ENCODE results near the gene NEK7.
"Not testable (repeated sequence)": the region's sequence is repeated elsewhere in the genome, so short reads cannot be mapped to it uniquely, and the experiment has no call there.

The NEK7 gene

GRCh38 chr1:198123133-198123532, 33.7 kb upstream of the NEK7 start:
- H3K36me3 ChIP-seq (ENCODE audit: control insufficient read depth, insufficient read depth, low read length), result no peaks in the 10 kb centered on the region
- no peaks in the 10 kb centered on the region for H3K4me1 ChIP-seq (ENCODE audit: control insufficient read depth, insufficient read depth, low read length)
- no peaks in the 10 kb centered on the region for H3K27me3 ChIP-seq (ENCODE audit: control insufficient read depth, insufficient read depth, low read length)
- no peak overlapping the region for H3K4me3 ChIP-seq (ENCODE audit: low read depth, low read length)
- no peak overlapping the region for H3K9ac ChIP-seq (ENCODE audit: low read depth, low read length)
- H3K9me3 ChIP-seq (ENCODE audit: control insufficient read depth, insufficient read depth, low read length), result no peaks in the 10 kb centered on the region

DNA sequence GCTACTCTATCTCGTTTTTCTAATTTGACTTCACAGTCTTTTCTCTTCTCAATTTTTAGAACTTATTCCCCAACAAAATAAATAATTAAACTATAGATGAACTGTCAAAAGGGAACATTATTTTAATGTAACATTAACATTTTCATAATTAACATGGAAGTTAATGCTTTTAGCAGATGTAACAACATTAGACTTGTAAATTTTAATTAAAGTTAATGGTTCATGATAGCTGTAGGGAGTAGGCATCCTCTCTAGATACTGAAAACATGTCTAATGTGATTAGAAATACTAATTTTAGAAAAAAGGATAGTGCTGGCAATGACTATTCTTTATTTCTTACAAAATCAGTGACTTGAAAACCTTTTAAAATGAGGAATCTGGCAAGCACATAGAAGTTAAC, 32.1 kb upstream of the NEK7 start:
- Histone ChIP-seq H3K4me3 (ENCODE audit: low read depth, low read length) (no peak overlapping the region), H3K4me1 (ENCODE audit: control insufficient read depth, insufficient read depth, low read length) (no peaks in the 10 kb centered on the region), H3K27me3 (ENCODE audit: control insufficient read depth, insufficient read depth, low read length) (no peaks in the 10 kb centered on the region), H3K36me3 (ENCODE audit: control insufficient read depth, insufficient read depth, low read length) (no peaks in the 10 kb centered on the region), H3K9ac (ENCODE audit: low read depth, low read length) (no peak overlapping the region), H3K9me3 (ENCODE audit: control insufficient read depth, insufficient read depth, low read length) (no peaks in the 10 kb centered on the region)

DNA sequence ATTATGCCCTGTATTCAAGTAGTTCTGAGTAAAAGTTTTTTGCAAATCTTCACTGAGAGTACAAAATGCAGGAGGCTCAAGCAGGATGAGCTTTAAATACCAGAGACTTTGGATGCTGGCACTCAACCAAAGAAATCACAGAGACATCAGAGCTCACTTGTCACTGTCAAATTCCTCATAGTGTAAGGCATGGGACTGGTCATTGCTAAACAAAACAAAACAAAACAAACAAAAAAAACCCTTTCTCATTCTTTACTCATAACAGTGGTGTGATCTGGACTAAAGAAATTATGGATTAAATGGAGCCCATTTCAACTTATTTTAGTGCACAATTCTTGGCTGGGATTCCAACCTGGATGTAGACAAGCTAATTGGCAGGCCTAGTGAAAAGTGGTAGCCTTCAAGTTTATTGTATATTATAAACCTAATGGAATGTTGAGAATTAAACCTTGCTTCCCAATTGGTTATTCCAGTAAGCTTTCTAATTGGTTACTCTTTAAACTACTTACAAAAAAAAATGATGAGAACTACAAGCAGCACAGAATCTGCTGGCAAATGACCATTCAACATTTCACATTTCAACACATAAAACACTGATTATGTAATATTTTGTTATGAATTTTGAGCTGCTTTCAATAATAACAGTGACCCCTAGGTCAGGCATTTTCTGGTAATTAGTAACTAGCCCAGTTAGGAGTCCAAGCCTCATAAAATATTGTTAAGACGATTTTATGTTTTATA, 30.6 kb upstream of the NEK7 start:
- no peak overlapping the region for H3K4me3 ChIP-seq (ENCODE audit: low read depth, low read length)
- H3K36me3 ChIP-seq (ENCODE audit: control insufficient read depth, insufficient read depth, low read length), result no peaks in the 10 kb centered on the region
- H3K9ac ChIP-seq (ENCODE audit: low read depth, low read length), result no peak overlapping the region
- no peaks in the 10 kb centered on the region for H3K9me3 ChIP-seq (ENCODE audit: control insufficient read depth, insufficient read depth, low read length)
- H3K27me3 ChIP-seq (ENCODE audit: control insufficient read depth, insufficient read depth, low read length), result no peaks in the 10 kb centered on the region
- H3K4me1 ChIP-seq (ENCODE audit: control insufficient read depth, insufficient read depth, low read length), result no peaks in the 10 kb centered on the region

DNA sequence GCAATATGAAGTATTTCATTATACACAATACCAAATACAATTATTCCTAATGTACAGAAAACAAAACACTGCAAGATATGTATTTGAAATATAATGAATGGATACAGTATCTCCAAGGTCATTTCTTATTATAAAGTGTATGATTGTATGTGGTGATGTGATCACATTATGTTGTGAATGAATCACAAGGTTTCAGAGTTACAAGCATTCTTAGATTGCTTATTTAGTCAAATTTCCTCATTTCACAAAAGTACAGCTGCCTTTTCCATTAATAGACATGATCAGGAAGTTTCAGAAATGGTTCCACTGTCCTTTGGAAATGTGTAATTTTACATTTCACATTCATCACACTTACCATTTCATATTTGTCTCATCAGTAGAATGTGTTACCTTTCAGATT, 28.3 kb upstream of the NEK7 start:
- H3K4me3 ChIP-seq (ENCODE audit: low read depth, low read length), result no peak overlapping the region
- no peaks in the 10 kb centered on the region for H3K4me1 ChIP-seq (ENCODE audit: control insufficient read depth, insufficient read depth, low read length)
- no peaks in the 10 kb centered on the region for H3K27me3 ChIP-seq (ENCODE audit: control insufficient read depth, insufficient read depth, low read length)
- no peaks in the 10 kb centered on the region for H3K9me3 ChIP-seq (ENCODE audit: control insufficient read depth, insufficient read depth, low read length)
- no peak overlapping the region for H3K9ac ChIP-seq (ENCODE audit: low read depth, low read length)
- no peaks in the 10 kb centered on the region for H3K36me3 ChIP-seq (ENCODE audit: control insufficient read depth, insufficient read depth, low read length)

DNA sequence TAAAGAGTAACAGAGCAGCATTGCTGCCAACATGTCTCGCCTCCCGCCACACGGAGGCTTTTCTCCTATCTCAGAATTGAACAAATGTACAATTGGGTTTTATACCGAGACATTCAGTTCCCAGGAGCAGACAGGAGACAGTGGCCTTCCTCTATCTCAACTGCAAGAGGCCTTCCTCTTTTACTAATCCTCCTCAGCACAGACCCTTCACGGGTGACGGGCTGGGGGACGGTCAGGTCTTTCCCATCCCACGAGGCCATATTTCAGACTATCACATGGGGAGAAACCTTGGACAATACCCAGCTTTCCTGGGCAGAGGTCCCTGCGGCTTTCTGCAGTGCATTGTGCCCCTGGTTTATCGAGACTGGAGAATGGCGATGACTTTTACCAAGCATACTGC, 26.7 kb upstream of the NEK7 start:
- not testable (repeated sequence) for H3K4me1 ChIP-seq (ENCODE audit: control insufficient read depth, insufficient read depth, low read length); H3K9ac ChIP-seq (ENCODE audit: low read depth, low read length); H3K4me3 ChIP-seq (ENCODE audit: low read depth, low read length); H3K9me3 ChIP-seq (ENCODE audit: control insufficient read depth, insufficient read depth, low read length); H3K27me3 ChIP-seq (ENCODE audit: control insufficient read depth, insufficient read depth, low read length); H3K36me3 ChIP-seq (ENCODE audit: control insufficient read depth, insufficient read depth, low read length)

- Histone ChIP-seq H3K9me3 (ENCODE audit: control insufficient read depth, insufficient read depth, low read length) (no peaks in the 10 kb centered on the region), H3K9ac (ENCODE audit: low read depth, low read length) (no peak overlapping the region), H3K4me1 (ENCODE audit: control insufficient read depth, insufficient read depth, low read length) (no peaks in the 10 kb centered on the region), H3K36me3 (ENCODE audit: control insufficient read depth, insufficient read depth, low read length) (no peaks in the 10 kb centered on the region), H3K4me3 (ENCODE audit: low read depth, low read length) (no peak overlapping the region), H3K27me3 (ENCODE audit: control insufficient read depth, insufficient read depth, low read length) (no peaks in the 10 kb centered on the region)
Measured at GRCh38 chr1:198132060-198132781, 24.6 kb upstream of the NEK7 start.

DNA sequence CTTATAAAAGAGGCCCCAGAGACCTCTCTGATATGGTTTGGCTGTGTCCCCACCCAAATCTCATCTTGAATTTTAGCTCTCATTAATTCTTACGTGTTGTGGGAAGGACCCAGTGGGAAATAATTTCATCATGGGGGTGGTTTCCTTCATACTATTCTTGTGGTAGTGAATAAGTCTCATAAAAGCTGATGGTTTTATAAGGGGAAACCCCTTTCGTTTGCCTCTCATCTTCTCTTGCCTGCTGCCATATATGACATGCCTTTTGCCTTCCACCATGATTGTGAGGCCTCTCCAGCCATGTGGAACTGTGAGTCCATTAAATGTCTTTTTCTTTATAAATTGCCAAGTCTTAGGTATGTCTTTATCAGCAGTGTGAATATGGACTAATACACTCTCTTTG, 22.5 kb upstream of the NEK7 start:
- Histone ChIP-seq H3K9me3 (ENCODE audit: control insufficient read depth, insufficient read depth, low read length) (no peaks in the 10 kb centered on the region), H3K9ac (ENCODE audit: low read depth, low read length) (no peak overlapping the region), H3K4me3 (ENCODE audit: low read depth, low read length) (no peak overlapping the region), H3K36me3 (ENCODE audit: control insufficient read depth, insufficient read depth, low read length) (no peaks in the 10 kb centered on the region), H3K27me3 (ENCODE audit: control insufficient read depth, insufficient read depth, low read length) (no peaks in the 10 kb centered on the region), H3K4me1 (ENCODE audit: control insufficient read depth, insufficient read depth, low read length) (no peaks in the 10 kb centered on the region)

- H3K27me3 ChIP-seq (ENCODE audit: control insufficient read depth, insufficient read depth, low read length), result no peaks in the 10 kb centered on the region
- no peaks in the 10 kb centered on the region for H3K36me3 ChIP-seq (ENCODE audit: control insufficient read depth, insufficient read depth, low read length)
- H3K9me3 ChIP-seq (ENCODE audit: control insufficient read depth, insufficient read depth, low read length), result no peaks in the 10 kb centered on the region
- H3K9ac ChIP-seq (ENCODE audit: low read depth, low read length), result no peak overlapping the region
- no peaks in the 10 kb centered on the region for H3K4me1 ChIP-seq (ENCODE audit: control insufficient read depth, insufficient read depth, low read length)
- no peak overlapping the region for H3K4me3 ChIP-seq (ENCODE audit: low read depth, low read length)
Measured at GRCh38 chr1:198135366-198135765, 21.4 kb upstream of the NEK7 start.

DNA sequence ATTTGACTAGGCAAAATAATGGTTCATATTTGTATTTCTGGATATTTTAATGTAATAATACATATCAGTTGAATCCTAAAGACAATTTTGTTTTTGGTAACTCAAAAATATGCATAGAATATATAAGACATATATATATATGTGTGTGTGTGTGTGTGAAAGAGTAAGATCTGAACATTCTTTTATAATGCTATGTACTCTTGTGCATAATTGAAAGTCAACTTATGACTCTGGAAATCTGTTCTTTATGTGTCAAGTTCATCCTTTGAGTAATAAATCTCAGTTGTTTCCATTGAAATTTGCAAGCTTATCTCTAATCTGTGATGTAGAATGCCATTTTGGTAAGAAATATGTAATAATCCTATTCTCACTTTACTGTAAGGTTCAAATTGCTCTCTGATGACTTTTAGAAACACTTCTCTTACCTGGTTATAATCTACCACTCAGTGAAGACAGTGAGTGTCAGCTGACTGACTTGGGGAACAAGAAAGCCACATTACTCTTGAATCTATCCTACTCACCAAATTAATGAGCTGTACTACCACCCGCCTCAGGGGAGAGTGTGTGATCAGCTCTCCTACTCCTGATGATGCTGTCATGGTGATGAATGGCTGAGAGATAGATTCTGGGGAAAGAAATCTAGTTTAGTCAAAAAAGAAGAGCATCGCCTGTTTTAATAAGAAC, 15.0 kb upstream of the NEK7 start:
- H3K4me1 ChIP-seq (ENCODE audit: control insufficient read depth, insufficient read depth, low read length), result no peaks in the 10 kb centered on the region
- H3K9me3 ChIP-seq (ENCODE audit: control insufficient read depth, insufficient read depth, low read length), result no peaks in the 10 kb centered on the region
- H3K36me3 ChIP-seq (ENCODE audit: control insufficient read depth, insufficient read depth, low read length), result no peaks in the 10 kb centered on the region
- no peak overlapping the region for H3K9ac ChIP-seq (ENCODE audit: low read depth, low read length)
- no peaks in the 10 kb centered on the region for H3K27me3 ChIP-seq (ENCODE audit: control insufficient read depth, insufficient read depth, low read length)
- H3K4me3 ChIP-seq (ENCODE audit: low read depth, low read length), result no peak overlapping the region

DNA sequence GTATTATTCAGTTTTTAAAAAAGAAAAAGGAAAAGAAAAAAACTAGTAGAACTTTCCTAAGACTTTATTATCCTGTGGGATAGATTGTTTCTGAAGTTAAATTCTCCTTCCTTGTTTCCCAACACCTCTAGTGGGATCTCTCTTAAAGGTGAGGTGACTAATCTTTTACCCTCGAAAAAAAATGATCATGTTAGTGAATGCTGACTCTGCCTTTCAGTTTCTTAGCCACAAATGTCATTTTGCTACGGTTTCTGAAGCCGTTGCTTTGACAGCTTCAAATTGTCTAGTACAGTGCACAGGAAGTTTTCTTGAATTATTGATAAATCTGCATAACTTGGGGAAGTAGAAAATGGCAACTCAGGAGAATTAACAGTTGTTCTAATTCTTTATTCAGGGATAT, 13.0 kb upstream of the NEK7 start:
- Histone ChIP-seq H3K9ac (ENCODE audit: low read depth, low read length) (no peak overlapping the region), H3K9me3 (ENCODE audit: control insufficient read depth, insufficient read depth, low read length) (no peaks in the 10 kb centered on the region), H3K27me3 (ENCODE audit: control insufficient read depth, insufficient read depth, low read length) (no peaks in the 10 kb centered on the region)

GRCh38 chr1:198147216-198147615, 9.6 kb upstream of the NEK7 start:
- H3K27me3 ChIP-seq (ENCODE audit: control insufficient read depth, insufficient read depth, low read length), result no peaks in the 10 kb centered on the region
- no peaks in the 10 kb centered on the region for H3K9me3 ChIP-seq (ENCODE audit: control insufficient read depth, insufficient read depth, low read length)
- H3K4me3 ChIP-seq (ENCODE audit: low read depth, low read length), result no peak overlapping the region
- no peaks in the 10 kb centered on the region for H3K36me3 ChIP-seq (ENCODE audit: control insufficient read depth, insufficient read depth, low read length)
- H3K4me1 ChIP-seq (ENCODE audit: control insufficient read depth, insufficient read depth, low read length), result no peaks in the 10 kb centered on the region
- H3K9ac ChIP-seq (ENCODE audit: low read depth, low read length), result no peak overlapping the region

More for the DNA sequence above, 13.0 kb upstream of the NEK7 start:
- no peak overlapping the region for H3K4me3 ChIP-seq (ENCODE audit: low read depth, low read length)
- H3K4me1 ChIP-seq (ENCODE audit: control insufficient read depth, insufficient read depth, low read length), result no peaks in the 10 kb centered on the region
- no peaks in the 10 kb centered on the region for H3K36me3 ChIP-seq (ENCODE audit: control insufficient read depth, insufficient read depth, low read length)

DNA sequence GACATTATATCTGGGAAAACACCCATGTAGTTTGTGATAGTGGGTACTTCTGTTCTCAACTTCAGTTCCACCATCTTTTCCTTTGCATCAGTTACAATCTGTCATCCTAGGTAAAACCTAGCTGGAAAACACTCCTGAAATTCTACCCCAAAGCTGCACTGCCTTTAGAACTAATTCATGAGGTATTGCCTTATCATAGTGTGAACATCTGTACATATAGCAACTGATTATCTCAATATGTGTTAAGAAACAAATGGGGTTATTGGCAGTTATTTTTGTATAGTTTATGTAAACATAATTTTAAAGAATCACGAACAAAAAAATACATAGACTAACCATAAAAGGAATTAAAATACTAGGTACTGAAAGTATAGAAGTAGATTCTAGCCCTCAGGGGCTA, 6.4 kb upstream of the NEK7 start:
- Histone ChIP-seq H3K27me3 (ENCODE audit: control insufficient read depth, insufficient read depth, low read length) (no peaks in the 10 kb centered on the region), H3K9me3 (ENCODE audit: control insufficient read depth, insufficient read depth, low read length) (no peaks in the 10 kb centered on the region)

More for the DNA sequence above, 6.4 kb upstream of the NEK7 start:
- no peaks in the 10 kb centered on the region for H3K4me1 ChIP-seq (ENCODE audit: control insufficient read depth, insufficient read depth, low read length)
- H3K9ac ChIP-seq (ENCODE audit: low read depth, low read length), result no peak overlapping the region
- H3K4me3 ChIP-seq (ENCODE audit: low read depth, low read length), result no peak overlapping the region
- H3K36me3 ChIP-seq (ENCODE audit: control insufficient read depth, insufficient read depth, low read length), result no peaks in the 10 kb centered on the region

All from iPS-15b (cell line).